Activated CD4-positive, CD25-positive, alpha-beta regulatory T cell (primary cell): ENCODE measurements around the gene OR10C1.

ENCODE experiments used
- DNase-seq, 4 experiments: peaks; one replicate each; lab custom pipeline; 2025; lab: John Stamatoyannopoulos, UW

OR10C1 gene

DNA sequence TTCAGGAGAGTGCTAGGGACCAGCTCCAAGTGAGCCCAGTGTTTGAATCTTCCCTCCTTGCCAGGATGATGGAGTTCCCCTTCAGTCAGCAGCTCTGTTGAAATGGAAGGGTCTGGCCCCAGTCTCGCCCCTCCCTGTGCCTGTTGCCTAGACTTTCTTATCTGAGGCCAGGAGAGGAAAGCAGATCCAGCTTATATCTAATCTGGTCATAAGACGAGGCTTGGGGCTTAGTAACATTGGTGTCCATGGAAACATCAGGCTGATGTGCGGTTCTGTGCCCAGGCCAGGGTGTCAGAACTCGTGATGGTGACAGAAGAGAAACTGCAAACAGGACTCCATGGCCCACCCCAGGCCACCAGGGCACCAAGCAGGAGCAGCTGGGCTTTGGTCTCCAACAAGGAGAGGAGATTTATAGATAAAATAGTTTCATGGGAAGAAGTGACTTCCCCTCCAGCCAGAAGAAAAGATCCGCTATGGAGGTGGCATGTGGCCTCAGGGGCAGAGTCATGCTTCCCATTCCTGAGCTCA, 38.9 kb downstream of the OR10C1 start:
- no peak for DNase-seq

DNA sequence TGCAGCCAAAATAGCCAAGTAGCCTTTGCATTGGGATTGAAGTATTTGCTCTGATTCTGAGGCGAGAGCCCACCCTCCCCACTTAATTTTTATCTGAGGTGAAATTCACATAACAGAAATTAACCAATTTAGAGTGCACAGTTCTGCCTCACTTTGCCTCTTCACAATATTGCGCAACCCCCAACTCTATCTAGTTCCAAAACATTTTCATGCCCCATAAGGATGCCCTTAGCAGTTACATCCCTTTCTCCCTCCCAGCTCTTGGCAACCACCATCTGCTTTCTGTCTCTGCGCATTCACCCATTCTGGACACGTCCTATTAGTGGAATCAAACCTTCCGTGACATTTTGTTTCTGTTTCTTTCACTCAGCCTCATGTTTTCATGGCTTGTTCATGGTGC, 39.6 kb downstream of the OR10C1 start:
- DNase-seq = no peak

DNA sequence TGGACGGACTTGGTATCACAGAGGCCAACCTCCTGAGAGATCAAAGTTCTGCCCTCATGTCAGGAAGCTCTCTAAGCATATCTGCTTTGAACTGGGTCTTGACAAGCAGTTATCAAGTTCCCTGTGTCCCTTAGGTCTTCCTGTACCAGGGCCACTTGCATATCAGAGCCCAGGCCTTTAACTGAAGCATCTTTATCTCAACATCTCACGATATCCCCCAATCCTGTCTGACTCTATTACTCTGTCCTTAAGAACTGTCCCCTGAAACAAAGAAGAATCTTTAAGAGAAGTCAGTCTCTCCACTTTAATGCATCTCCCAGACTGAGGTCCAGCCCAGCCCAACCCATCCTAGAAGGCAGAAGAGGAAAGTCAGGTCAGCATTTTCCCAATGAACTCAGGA, 40.5 kb downstream of the OR10C1 start:
- no peak for DNase-seq

DNA sequence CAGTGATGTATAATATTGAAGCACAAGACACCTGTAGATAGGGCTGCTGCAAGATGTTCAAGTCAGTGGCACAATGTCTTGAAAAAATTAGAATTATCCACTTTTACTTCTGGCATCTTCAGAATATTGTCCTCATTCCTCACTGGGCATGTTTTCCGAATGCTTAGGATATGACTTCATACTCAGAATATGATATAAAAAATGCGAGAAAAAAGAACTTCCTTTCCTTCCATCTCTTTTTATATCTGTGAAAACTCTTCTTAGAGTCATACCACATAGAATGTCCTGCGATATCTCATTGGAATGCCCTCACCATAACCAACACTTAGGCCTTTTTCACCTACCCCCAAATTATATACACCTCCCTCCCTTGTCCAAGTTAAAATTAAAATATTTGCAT, 44.1 kb downstream of the OR10C1 start:
- no peak for DNase-seq

DNA sequence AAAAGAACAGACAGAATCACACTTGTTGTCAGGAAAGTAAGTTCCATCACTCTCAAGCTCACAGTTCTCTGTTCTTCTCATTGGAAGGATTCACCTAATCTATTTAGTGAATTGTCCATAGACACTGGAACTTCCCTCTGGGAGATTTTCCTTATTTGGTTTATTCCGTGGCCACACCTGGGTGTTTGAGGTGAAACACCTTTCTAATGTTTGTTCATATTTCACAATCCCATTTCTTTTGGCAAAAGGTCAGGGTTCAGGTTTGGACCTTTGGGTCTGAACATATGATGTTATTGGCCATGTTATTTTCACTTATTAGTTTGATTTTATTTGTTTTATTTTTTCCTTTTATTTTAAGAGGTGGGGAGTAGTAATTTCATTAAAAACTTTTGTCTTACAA, 44.6 kb downstream of the OR10C1 start:
- DNase-seq = no peak

DNA sequence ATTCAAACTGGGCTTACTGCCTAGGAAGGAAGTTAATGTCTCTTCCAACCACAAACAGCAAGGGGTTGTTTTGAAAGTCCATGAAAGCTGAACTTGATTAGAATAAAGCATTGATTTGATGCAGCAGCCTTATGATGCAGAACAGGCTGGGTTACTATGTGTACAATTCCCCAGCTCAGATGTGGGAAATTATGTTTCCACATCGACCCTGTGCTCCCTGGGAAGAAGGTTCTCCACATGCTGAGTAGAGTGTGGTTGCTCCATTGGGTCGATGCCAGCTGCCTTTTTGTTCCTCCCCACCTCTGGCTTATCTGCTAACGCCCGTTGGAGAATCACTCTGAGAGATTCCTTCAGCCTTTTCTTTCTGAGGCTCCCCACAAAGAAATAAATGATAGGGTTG, 47.5 kb downstream of the OR10C1 start:
- DNase-seq = no peak

DNA sequence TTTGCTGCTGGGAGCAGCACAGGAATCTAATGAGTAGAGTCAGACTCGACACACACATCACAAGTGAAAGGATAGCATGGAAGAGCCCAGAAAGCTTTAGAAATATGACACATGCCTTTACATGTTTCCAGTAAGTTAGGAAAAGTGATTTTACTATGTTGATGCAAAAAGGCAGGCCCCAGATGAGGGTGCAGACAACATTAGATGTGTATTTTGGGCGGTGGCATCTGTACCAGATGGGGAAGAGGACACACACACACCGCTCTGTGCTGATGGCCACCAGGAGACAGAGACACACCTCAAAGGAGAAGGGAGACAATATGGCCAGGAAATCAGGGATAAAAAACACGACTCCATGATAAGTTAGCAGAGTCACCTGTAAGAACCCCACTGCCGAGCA, 48.0 kb downstream of the OR10C1 start:
- DNase-seq = no peak

DNA sequence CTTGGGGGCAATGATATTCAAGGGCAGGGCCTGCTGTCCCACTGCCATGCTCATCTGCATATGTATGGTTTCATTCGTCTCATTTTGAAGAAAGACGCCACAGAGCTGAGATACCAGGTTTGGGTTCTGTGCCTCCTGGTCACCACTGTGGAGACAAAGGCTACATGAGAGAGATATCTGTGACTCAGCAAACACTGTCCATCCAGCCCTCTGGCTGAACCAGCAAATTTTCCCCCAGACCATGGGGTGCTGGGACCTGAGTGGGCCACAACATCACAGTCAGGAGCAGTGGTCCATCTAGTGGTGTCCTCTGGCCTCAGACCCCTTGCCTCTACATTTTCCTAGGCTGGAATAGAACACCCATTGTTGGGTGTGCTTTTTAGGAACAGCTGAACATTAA, 48.6 kb downstream of the OR10C1 start, which contains the start of gene MAS1L:
MAS1L (minus strand) TSS at position 297 of the 400 bp plus-strand sequence; CDS start at position 243, 54 bp downstream.
- DNase-seq = no peak

DNA sequence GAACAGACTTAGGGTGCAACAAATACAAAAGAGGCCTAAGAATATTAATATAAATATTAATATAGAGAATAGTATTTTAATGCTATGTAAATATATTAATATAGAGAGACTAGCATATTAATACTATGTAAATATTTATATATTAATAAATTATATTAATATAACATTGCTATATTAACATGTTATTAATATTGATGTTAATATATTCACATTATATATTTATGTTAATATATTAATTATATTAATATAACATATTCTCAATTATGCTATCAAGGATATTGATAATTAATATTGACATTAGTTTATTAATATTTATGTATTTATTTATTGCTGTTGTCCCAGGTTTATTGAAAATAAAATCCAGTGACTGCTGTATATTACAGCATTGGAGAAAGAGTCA, 49.8 kb downstream of the OR10C1 start:
- DNase-seq = no peak

DNA sequence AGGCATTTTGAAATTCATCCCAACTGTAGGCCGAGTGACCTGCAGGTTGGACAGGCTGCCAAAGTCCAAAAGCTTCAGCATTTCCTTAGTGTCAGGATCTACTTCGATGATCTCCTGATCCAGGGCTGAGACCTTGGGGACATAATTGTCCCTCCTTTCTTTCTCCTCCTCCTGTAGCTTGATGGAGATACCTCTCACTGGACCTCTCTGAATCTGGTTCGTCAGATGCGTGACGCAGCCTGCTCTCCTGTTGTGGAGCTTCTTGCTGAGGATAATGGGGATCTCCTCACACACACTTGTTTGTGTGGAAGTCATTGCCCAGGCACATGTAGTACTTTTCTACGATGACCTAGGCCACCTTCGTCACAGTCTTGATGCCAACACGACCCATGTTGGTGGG, 50.2 kb downstream of the OR10C1 start:
- no peak for DNase-seq

DNA sequence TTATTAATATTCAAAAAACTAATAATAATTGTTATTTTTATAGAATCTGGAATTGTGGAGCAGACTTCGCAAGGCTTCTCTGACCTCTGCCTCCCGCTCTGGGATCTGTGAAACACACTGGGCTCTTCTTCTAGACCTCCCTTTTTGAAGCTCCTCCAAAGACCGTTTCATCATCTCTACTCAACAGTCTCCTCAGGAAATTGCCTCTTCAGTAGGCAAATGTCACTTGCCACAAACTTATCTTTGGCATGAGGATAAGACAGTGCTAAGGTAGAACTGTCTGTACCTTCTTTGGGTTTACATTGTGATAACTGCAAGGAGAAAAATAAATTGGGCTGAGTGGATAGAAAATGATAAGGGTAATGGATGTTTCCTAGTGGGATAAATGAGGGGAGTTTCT, 50.9 kb downstream of the OR10C1 start:
- DNase-seq = no peak

DNA sequence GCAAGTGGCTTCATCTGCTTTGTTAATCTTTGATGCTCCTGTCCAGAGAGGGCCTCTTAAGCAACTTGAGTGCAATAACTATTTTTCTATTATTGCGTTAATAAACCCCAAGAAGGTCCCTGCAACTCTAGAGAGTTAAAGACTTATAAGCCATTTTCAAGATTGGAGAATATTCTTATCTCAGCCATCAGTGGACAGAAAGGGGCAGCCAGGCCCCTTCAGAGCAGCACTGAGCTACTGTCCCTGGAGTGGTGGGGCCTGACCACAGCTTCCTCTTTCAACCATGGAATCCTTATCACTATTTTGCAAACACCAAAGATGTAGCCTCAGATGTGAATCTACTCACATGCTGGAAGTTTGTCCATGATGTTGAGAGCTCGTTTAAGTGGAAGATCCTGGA, 51.4 kb downstream of the OR10C1 start:
- DNase-seq = no peak
